ENCODE data around the gene CBX8.

CBX8 gene

DNA sequence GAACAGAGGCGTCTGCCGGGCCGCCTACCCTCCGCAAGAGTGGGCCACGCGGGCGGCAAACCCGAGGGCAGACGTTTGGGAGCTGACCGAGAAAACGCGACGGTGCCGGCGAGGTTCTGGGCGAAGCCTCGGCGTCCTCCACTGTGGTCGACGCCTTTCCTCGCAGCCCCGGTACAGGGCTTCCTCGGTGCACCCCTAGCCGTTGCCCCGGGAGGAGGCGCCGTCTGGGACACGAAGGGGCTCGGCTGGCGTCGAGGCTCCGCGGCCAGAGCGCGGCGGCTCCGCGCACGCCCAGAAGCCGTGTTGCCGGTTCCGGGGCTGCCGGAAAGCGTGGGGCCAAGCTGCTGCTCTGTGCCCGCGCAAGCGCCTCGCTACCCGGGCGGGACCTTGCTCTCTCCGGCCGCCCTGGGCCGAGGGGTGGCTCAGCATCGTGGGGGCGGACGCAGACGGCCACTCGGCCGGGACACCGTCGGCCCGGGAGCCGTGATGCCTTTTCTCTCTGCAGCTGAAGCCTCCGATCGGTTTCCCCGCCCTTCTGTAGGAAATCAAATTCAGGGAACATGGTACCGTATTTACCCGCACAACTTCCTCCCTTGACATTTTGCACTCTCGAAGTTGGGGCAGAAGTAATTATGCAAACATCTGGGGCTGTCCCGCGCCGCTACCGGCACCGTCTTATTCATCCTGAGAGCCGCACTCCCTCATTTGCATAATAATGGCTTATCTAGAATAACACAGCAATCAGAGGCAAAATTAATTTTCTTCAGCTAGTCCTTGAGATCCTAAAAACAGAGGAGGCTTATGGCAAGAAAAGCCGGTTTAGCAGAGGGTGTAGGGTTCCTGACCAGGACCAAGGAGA is 7.3 kb upstream of the CBX8 start:
- no peak for FAIRE-seq

GRCh38 chr17:79803421-79803996 is 6.6 kb upstream of the CBX8 start:
- FAIRE-seq: no peak

DNA sequence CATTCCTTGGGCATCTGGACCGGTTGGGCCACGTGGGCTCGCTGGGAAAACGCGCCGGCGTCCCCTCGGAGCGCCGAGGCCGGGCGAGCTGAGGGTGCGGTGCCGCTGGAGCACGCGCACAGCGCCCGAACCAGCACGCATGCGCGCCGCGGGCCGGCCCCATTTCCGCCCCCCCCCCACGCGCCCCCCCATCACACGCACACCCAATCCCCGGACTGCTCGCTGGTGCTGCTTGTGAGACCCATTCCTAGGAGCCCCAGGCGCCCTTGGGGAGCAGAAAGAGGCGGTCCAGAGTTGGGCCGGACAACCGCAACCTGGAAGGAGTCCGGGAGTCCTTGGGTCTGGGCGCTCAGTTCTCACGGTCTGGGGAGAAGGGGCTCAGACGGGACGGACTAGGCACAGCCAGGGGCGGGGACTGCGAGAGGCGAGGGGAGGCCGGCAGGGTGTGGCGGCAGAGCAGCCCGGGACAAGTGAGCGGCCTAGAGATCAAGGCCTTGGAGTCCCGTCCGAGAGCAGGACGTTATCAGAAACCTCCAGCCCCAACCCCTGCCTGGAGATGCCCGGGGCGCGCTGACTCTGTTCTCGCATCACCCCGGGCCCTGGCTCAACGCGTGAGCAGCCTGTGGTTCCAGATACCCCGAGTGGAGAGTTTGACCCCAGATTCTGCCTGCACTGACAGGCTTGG is 6.0 kb upstream of the CBX8 start:
- no peak for FAIRE-seq

DNA sequence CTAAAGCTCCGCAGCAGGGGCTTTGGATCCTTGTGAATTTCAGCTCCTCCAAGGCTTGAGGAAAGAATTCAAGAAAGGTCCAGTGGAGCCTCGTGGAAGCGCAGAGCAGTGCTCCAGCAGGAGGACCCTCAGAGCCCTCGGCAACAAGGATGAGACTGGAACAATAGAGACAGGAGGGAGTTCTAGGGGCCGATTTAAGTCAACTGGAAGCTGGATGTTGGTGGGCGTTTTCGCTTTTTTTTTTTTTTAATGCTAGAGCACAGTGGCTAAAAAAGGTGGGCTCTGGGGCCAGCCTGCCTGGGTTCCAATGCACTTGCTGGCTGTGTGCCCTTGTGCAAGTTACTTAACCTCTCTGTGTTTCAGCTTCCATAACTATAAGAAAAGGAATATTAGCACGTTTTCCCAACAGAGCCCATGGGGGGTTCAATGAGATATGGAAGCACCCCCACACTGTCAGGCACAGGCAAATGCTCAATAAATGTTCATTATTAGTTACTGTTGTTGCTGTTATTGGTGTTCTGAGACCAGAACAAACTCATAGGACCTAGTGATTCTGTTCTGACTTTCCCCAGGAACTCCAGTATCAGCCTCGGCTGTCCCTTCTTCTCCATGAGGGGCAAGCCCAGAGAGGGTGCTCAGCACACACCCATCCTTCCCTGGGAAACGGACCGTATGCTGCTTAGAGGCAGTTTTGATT is 5.3 kb upstream of the CBX8 start:
- no peak for FAIRE-seq

DNA sequence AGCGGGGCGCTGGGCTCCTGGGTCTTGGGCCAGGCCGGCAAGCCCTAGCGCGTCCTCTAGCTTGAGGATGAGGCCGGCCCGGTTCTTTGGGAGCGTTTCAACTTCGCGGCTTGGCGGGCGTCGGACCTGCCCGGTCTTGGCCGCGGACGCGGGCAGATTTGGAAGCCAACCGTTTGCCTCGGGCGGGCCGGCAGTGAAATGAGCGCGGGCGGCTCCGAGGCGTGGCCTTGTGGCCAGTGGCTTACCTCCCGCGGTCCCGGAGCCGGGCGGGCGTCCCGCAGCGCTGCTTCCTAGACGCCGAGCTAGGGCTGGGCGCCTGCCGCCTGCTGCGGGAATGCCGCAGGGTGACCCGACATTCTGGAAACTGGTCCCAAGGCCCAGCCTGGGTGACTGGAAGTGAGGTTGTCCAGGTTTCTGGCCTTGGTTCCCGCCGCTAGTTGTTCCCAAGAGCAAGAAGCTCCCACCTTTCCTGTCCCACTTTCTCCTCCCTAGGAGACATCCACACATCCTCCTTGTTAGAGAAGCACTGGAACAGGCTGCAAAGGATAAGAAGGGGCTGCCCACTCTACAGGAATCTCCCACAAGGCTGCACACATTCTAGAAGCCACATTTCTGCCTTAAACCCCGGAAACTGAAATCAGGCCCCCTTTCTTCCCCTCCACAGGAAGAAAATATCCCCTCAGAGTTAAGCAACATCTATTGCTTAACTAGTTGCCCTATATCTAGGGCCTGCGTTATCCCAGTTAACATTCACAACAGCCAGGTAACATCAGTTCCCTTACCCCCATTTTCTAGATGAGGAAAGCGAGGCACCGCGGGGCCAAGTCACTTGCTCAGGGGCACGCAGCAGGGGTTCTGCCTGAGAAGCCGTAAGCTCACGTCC is 4.5 kb upstream of the CBX8 start:
- no peak for FAIRE-seq

DNA sequence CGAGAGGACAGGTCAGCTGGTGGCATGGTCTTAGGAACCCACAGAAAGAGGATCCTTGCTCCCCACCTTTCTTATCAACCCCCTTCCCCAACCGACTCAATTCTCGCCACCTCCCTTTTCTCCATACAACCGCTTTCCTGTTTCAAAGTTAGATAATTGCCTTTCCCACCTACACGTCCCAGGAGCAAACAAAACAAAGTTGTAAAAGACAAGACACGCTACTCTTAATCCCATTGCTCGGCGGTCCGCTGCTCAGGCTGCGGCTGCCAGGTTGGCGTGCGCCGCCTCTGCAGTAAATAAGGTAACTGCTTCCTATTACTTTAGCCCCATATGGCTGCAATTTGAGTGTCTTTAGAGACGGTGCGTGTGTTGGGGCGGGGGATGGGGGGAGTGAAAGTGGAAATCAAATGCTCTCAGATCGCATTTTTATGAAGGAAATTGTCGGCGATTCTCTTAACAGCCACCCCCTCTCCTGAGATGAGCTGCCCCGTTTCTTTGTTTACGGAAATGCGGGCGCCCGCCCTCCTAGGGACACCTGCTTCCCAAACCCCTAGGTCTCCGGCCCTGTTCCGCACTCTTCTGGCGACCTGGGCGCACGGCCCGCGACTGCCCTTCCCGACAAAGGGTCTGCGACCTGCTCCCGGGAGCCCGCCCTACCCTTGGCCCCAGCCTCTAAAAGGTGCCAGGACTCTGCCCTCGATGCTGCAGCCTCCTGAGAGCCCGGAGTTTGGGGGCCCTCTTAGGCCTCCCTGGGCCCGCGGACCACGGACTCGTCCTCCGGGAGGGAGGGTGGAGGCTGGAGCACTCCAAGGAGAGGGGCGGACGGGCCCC is 3.7 kb upstream of the CBX8 start:
- no peak for FAIRE-seq

GRCh38 chr17:79799538-79800324 is 2.9 kb upstream of the CBX8 start:
- FAIRE-seq: no peak

GRCh38 chr17:79799174-79799537 is 2.3 kb upstream of the CBX8 start:
- FAIRE-seq: no peak

DNA sequence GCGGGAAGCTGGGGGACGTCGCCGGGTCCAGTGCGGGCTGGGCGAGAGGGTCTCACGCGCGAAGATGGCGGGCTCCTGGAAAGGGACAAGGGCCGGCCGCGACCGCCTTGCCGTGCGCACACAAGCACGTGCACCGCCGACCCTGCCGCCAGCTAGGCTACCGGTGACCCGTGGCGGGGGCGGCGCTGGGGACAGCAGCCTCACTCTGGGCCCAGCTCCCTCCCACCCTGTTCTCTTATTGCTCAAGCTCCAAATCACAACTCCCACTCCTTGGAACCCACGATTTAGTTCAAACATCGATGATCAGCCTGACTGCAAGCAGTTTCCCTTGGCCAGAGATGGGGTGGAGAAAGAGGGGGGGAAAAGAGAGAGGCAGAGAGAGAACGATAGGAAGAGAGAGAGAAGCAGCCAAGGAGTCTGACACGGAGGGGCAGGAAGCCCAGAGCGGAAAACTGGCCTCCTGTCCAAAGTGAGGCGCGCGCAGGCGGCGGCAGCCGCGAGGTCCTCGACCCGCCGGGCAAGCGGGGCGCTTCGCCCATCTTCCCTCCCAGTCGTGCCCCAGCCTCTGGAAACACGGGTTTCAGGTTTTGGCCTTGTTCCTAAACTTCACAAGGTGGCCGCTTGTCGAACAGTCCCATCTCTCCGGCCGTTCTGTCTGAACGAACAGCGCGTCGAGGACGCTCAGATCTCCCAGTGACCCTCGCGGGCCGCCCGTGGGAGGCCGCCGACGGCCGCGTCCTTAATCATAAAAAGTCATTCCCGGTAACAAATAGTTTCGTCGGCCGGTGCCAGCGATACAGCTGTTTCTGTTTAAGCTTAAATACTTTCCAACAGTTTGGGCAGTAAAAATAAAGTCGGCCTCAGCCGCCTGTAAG is 1.7 kb upstream of the CBX8 start:
- no peak for FAIRE-seq

- no peak for FAIRE-seq
These were observed 818 bp upstream of the CBX8 start for GRCh38 chr17:79797492-79798298.

- FAIRE-seq: no peak
These were observed 474 bp downstream of the CBX8 start for GRCh38 chr17:79796444-79796762.

- FAIRE-seq: no peak
These were observed 958 bp downstream of the CBX8 start for GRCh38 chr17:79795795-79796443.

DNA sequence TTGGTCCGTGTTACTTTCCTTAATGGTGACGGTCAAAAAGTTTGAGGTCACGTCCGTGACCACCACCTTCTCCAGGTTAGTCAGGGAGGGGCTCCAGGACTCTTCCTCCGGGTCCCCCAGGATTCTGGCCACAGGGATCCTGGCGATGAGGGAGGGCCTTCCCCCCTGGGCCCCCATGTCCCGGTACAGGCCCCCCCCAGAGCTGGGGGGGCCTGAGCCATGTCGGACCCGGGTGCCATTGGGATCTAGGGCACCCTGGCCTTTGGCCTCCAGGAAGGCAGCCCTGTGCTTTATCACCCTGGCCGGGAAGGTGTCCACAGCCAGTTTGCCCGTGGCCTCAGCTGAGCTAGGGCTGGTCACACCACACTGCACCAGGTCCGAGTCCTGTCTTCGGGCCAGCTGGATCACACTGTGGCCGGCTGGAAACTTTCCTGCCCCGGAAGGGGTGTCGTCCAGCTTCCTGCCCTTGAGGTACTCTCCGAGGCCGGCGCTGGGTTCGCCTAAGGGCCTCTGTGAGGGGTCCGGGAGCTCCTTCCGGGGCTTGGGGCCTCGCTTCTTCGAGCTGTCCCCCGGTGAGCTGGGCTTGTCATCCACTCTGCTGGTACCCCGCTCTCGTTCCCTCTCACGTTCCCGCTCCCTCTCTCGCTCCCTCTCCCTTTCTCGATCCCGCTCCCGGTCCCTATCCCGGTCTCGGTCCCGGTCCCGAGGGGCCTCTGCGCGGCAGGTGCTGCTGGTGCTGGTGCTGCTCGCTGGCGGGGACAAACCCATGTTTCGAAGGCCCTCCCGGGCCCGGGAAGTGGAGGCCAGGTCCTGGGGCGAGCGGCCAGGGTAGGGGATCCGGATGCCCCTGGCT is 2.0 kb downstream of the CBX8 start:
- FAIRE-seq: no peak

- no peak for FAIRE-seq
These were observed 3.0 kb downstream of the CBX8 start for GRCh38 chr17:79793924-79794304.

DNA sequence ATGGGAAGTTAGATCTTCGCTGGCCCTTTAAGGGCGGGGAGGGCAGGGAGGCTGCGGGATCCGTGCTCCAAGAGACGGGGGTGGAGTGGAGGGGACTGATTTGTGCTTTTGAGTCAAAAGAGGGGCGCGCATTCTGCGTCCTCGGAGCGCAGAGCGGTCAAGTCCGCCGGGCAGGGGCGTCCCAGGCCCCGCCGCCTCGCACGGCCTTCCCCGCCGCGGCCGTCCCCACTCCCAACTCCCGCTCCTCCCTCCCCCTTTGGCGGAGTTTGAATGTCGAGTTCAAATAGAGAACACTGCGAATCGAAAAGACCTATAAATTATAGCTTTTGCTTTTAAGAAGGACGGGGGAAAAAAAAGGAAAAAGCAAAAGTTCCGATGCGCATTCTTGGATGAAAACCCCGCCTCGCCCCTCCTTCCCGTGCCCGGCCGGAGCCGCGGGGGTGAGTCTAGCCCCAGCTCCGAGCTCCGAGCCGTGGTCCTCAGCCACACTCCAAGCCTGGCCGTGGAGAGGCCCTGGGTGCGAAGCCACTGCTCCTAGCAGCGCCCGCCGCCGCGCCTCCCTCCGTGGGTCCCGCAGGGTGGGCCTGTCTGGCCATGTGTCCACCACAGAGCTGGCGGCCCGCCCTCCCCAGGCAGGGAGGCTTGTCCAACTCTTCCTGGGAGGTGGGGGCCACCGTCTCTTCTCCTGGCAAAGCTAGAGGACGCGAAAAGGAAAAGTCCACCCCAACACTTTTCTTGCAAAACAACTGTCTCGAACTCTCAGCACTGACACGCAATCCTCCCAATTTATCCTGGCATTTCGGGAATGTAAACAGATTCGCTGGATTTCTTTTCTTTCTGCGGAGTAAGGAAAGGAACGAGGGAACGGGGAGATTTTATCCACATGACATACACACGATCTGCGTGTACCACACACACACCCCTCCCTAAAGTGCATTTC is 3.6 kb downstream of the CBX8 start:
- no peak for FAIRE-seq

GRCh38 chr17:79792341-79792871 is 4.5 kb downstream of the CBX8 start:
- no peak for FAIRE-seq
